Epithelial cell of proximal tubule (primary cell): ENCODE measurements around the gene MYO3B. TPM values are rescaled to one million over a fixed set of nuclear protein-coding genes. Genes with fewer than 3 reads are reported as not detected.

Experiments used
- DNase-seq: peaks from one replicate; pipeline ENCODE4 v3.0.0-alpha.2; 2011; ENCODE audit warnings: low read depth
- H3K4me3 ChIP-seq: 2 replicates; pipeline ENCODE4 v1.5.1; 2011; ENCODE audit warnings: low read depth, mild to moderate bottlenecking, low read length
- total RNA-seq: library from RNA; depleted of rRNA; stranded (reverse); fragments of >200 nt; gene quantifications from 2 replicates; pipeline ENCODE4 v1.2.3, GENCODE V29; 2015
- TF ChIP-seq, protein P1 (sequence below): conservative IDR thresholded peaks from 2 replicates; pipeline ENCODE4 v1.5.1; 2012; ENCODE audit warnings: low read depth, mild to moderate bottlenecking, low read length

MYO3B gene
- total RNA-seq, 1 donor from 2014 or later = 0.35 TPM

DNA sequence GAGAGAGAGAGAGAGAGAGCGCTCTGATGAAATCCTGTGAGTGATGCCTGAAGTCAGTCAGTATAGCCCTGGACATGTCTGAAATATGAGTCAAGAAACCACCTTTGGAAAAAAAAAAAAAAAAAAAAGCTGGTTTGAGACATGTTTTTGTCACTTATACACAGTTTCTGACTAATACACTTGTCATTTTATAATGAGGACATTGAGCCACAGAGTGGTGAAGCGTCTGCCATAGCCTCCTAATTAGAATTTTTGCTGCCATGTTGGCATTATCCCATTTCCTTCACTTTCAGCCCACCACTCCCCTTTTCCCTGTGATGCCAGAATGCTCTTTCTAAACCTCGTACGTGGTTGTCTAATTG, 15.7 kb upstream of the MYO3B start:
- DNase-seq = no peak
- H3K4me3 ChIP-seq = no peak overlapping the region

DNA sequence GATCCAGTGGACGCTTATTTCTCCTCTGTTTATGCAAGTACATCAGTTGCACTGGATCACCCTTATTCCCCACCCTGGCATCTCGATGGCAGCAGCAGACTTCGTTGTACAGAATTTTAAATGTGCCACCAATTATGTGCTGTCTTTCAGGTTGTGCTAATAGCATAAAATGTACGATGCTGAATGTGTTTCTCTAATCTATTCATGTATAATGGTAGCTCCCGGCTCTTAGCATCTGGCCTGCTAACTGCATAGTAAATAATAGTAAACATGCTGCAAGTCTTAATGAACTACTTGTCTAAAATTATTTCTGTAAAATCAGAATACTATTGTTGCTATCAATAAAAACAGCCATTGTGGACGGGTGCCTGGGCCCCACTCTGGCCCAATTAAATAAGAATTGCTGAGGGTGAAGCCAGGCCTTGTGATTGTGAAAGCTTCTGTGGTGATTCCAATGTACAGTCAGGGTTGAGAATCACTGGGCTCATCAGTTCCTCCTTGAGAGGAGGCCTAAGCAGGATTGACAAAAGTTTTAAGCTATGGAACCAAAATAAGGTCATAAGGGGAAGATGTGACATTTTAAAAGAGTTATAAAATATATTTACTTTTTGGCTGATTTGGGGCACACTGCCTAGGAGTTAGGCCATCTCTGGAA, 14.4 kb upstream of the MYO3B start:
- no peak overlapping the region for H3K4me3 ChIP-seq
- DNase-seq = no peak
- TF ChIP-seq, protein P1, sequence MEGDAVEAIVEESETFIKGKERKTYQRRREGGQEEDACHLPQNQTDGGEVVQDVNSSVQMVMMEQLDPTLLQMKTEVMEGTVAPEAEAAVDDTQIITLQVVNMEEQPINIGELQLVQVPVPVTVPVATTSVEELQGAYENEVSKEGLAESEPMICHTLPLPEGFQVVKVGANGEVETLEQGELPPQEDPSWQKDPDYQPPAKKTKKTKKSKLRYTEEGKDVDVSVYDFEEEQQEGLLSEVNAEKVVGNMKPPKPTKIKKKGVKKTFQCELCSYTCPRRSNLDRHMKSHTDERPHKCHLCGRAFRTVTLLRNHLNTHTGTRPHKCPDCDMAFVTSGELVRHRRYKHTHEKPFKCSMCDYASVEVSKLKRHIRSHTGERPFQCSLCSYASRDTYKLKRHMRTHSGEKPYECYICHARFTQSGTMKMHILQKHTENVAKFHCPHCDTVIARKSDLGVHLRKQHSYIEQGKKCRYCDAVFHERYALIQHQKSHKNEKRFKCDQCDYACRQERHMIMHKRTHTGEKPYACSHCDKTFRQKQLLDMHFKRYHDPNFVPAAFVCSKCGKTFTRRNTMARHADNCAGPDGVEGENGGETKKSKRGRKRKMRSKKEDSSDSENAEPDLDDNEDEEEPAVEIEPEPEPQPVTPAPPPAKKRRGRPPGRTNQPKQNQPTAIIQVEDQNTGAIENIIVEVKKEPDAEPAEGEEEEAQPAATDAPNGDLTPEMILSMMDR = no peak

More for the DNA sequence above, 15.7 kb upstream of the MYO3B start:
- TF ChIP-seq, protein P1 = no peak

DNA sequence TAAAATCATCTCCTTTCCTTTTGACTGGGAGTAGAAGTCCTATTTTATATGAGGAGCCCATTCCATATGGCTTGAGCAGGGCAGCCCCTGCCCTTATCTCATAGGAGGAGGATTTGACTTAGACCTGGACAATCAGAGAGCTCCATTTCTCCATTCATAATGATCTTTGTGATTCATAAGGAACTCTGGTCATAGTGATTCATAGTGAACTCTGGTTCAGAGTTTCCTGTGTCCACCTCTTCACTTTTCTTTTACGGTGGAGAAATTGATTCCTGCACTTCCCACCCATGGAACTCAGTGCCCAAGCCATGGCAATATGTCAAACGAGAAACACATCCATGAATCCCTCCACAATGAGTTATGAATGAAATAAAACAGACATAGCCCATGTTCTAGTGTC, 12.8 kb upstream of the MYO3B start:
- DNase-seq = no peak
- TF ChIP-seq, protein P1 = no peak
- H3K4me3 ChIP-seq = no peak overlapping the region

DNA sequence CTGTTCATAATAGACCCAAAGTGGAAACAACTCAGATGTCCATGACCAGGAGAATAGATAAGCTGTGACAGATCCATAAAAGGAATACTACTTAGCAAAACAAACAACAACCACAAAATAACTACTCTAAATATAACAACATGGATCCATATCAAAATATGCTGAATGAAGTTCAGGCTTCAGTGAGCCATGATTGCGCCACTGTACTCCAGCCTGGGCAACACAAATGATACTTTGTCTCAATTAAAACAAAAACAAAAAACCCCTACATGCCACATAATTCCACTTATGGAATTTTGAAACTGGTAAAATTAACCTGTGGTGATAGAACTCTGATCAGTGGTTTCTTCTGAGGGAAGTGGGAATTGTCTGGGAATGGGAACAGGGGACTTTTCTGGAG, 11.2 kb upstream of the MYO3B start:
- no peak overlapping the region for H3K4me3 ChIP-seq
- DNase-seq = no peak

DNA sequence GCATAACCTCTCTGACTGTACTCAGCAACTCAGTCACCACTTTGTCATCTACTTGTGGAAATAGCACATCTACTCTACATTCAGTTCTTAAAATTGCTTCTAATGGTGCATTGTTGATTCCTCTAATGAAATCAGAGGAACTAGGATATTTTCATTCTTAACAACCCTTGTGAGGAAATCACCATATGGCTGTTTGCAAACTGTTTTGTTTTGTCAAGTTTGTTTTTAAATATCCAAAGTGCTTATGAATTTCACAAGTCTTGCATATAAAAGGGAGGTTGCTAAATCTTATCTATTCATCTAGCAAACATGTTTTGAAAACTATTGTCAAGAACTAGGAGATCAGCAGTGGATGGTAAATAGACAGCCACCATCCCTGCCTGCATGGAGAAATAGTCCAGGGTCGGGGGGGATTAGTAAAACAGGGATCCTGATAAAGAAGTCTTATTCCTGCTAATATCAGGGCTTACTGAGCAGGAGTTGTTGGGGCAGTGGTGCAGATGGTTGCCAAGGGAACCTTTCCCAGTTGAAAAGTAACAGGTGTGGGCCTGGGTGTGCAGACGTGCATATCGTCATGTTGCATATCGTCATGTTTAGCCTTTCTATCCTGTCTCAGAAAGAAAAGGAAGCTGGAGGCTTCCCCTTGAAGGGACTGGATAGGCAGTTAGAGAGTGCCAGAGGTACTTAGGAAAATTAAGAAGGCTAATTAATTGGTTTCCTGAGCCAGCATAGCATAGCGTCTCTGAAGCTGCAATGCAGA, 7.5 kb upstream of the MYO3B start:
- DNase-seq = no peak
- TF ChIP-seq, protein P1 = no peak
- H3K4me3 ChIP-seq = no peak overlapping the region

More for the DNA sequence above, 11.2 kb upstream of the MYO3B start:
- TF ChIP-seq, protein P1 = no peak

DNA sequence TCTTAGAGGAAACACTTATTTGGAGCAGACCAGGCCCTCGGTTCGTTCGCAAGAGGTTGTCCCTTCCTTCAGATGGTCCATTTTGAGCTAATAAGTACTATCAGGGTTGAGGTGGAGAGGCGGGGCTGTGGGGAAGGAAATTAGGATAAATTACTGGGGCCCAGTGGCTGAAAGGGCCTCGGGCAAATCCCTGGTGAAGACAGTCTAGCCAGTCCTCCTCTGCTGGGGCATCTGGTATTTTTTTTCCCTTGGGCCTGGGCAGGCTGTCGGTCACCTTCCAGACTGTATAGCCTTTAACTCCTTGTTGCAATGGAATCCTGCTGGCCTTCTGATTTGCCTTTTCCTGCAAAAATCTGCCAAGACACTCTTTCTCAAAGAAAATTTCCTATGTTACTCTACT, 1.7 kb upstream of the MYO3B start:
- TF ChIP-seq, protein P1 = no peak
- H3K4me3 ChIP-seq = no peak overlapping the region
- DNase-seq = no peak
